NCI-H1105 (cell line): ENCODE results near the gene HPSE.

Experiments used
- DNase-seq: peaks from one replicate; lab custom pipeline; 2025; lab: John Stamatoyannopoulos, UW

Gene HPSE

GRCh38 chr4:83247415-83248357, 87.0 kb downstream of the HPSE start:
- DNase-seq: no peak
